K562 (cell line): ENCODE results near the gene ZNF644. TPM values are rescaled to one million over a fixed set of nuclear protein-coding genes. Genes with fewer than 3 reads are reported as not detected.

Experiments
- ATAC-seq: fragments of 200-7000 bp; cut with Tn5 transposase; 3 replicates; pipeline ENCODE4 v1.9.1; 2020; ENCODE audit warnings: moderate library complexity
- BruUV-seq: library from RNA; stranded (reverse); fragments of 400-500 nt; replicated peaks from 2 replicates; lab custom pipeline; 2021; lab: Mats Ljungman, UMichigan
- CTCF ChIA-PET: fragments of 300-600 bp; formaldehyde crosslinking; extraction: SDS; loops from one replicate; lab custom pipeline; 2021; ENCODE audit warnings: low intra/inter-chr PET ratio; lab: Yijun Ruan, JAX
- POLR2A ChIA-PET: fragments of 300-600, 350-650 bp; sonication (Branson Sonifier 250); formaldehyde crosslinking; extraction: SDS; loops from one replicate; lab custom pipeline; 2021; ENCODE audit warnings: antibody characterized with exemption, inconsistent platforms; lab: Yijun Ruan, JAX
- DNase-seq, 4 experiments: peaks; one replicate each; pipeline versions ENCODE4 v3.0.0 to v3.0.0-alpha.2; 2011 to 2018; ENCODE audit warnings: low spot score in 3 of 4, mixed read lengths in 3 of 4; ENCODE audit errors: extremely low read depth in 1 of 4
- FAIRE-seq: peaks from 2 replicates; lab custom pipeline; 2011; peaks lifted over from hg19 to GRCh38; lab: Jason Lieb, UNC
- H2AFZ ChIP-seq: 2 replicates; pipeline ENCODE4 v1.6.0; 2011; ENCODE audit warnings: low read depth, low read length, control low read depth, inconsistent platforms
- H3K27ac ChIP-seq: fragments of 200-600 bp; 3 replicates; pipeline ENCODE4 v1.8.0; 2011; ENCODE audit warnings: low read depth, mild to moderate bottlenecking, control low read depth, inconsistent platforms, low read length, moderate library complexity, mixed read lengths; ENCODE audit errors: extremely low read depth
- H3K27me3 ChIP-seq, 2 experiments: fragments of 300-600 bp in 1 of 2; 2 replicates in 1 of 2; 3 replicates in 1 of 2; pipeline versions ENCODE4 v1.6.0 to v1.8.0; 2011; ENCODE audit warnings: inconsistent platforms in 2 of 2, low read length in 2 of 2, mild to moderate bottlenecking in 1 of 2, mixed read lengths in 1 of 2, moderate library complexity in 1 of 2; ENCODE audit not compliant: control insufficient read depth in 2 of 2, insufficient read depth in 2 of 2
- H3K36me3 ChIP-seq: fragments of 300-600 bp; 3 replicates; pipeline ENCODE4 v1.8.0; 2011; ENCODE audit warnings: mild to moderate bottlenecking, low read length, inconsistent platforms; ENCODE audit not compliant: control insufficient read depth, insufficient read depth
- H3K4me1 ChIP-seq, 2 experiments: fragments of 200-600 bp in 1 of 2; replicated peaks in 1 of 2; 2 replicates in 1 of 2; 3 replicates in 1 of 2; pipeline versions ENCODE4 v1.5.1 to v1.8.0; 2011; ENCODE audit warnings: inconsistent platforms in 2 of 2, low read length in 2 of 2, mild to moderate bottlenecking in 1 of 2, mixed read lengths in 1 of 2, moderate library complexity in 1 of 2; ENCODE audit not compliant: control insufficient read depth in 2 of 2, insufficient read depth in 2 of 2
- H3K4me2 ChIP-seq: 2 replicates; pipeline ENCODE4 v1.6.1; 2011; ENCODE audit warnings: low read length, control low read depth, inconsistent platforms, mixed read lengths; ENCODE audit not compliant: insufficient read depth
- H3K4me3 ChIP-seq: fragments of 200-600 bp; sonication (generic), shearing (Covaris generic); 2 replicates; pipeline ENCODE4 v1.5.1; 2016; ENCODE audit warnings: control low read depth, inconsistent platforms
- H3K79me2 ChIP-seq: fragments of 200-600 bp; 3 replicates; pipeline ENCODE4 v1.8.0; 2011; ENCODE audit warnings: low read length, inconsistent platforms; ENCODE audit not compliant: control insufficient read depth, insufficient read depth
- H3K9ac ChIP-seq, 2 experiments: 2 replicates each; pipeline versions ENCODE4 v1.6.0 to v1.6.1; 2011; ENCODE audit warnings: low read depth in 2 of 2, low read length in 2 of 2, control low read depth in 1 of 2, inconsistent platforms in 1 of 2, mild to moderate bottlenecking in 1 of 2, mixed read lengths in 1 of 2; ENCODE audit not compliant: insufficient read depth in 1 of 2
- H3K9me1 ChIP-seq: one replicate; pipeline ENCODE4 v1.6.0; 2011; ENCODE audit warnings: inconsistent platforms, mild to moderate bottlenecking, low read length, moderate library complexity; ENCODE audit not compliant: control insufficient read depth, insufficient read depth
- H3K9me3 ChIP-seq: replicated peaks from 2 replicates; pipeline ENCODE4 v1.5.1; 2011; ENCODE audit warnings: low read depth, low read length, inconsistent platforms; ENCODE audit not compliant: control insufficient read depth, insufficient read depth
- H4K20me1 ChIP-seq: replicated peaks from 2 replicates; pipeline ENCODE4 v1.6.1; 2011; ENCODE audit warnings: low read length, inconsistent platforms, mixed read lengths; ENCODE audit not compliant: control insufficient read depth, insufficient read depth
- DMBX1 ChIP-seq: fragments of 250-450 bp; sonication (Bioruptor Pico); IDR thresholded peaks from 2 replicates; pipeline ENCODE4 v1.8.0; 2022; ENCODE audit warnings: inconsistent platforms, mild to moderate bottlenecking, moderate library complexity, borderline replicate concordance
- FOXP1 ChIP-seq: sonication (generic); formaldehyde crosslinking; IDR thresholded peaks from 2 replicates; pipeline ENCODE4 v1.8.0; 2022; ENCODE audit warnings: mild to moderate bottlenecking, missing genetic modification reagents
- MEF2D ChIP-seq: conservative IDR thresholded peaks from 2 replicates; pipeline ENCODE4 v1.6.1; 2016; ENCODE audit warnings: low read depth, missing genetic modification characterization, missing compliant biosample characterization
- PRPF4 ChIP-seq: fragments of 200-400 bp; formaldehyde crosslinking; IDR thresholded peaks from one replicate; pipeline ENCODE4 v1.6.1; 2017; ENCODE audit warnings: low read length, low read depth, mild to moderate bottlenecking; ENCODE audit not compliant: insufficient read depth, poor library complexity, severe bottlenecking
- SIN3B ChIP-seq: fragments of 450-650 bp; IDR thresholded peaks from 2 replicates; pipeline ENCODE4 v1.6.1; 2017; ENCODE audit warnings: low read depth, mild to moderate bottlenecking, moderate library complexity
- SPI1 ChIP-seq: IDR thresholded peaks from 2 replicates; pipeline ENCODE4 v1.6.1; 2011; ENCODE audit warnings: low read depth, low read length, control low read depth, borderline replicate concordance
- SREBF2 ChIP-seq: sonication (generic); formaldehyde crosslinking; IDR thresholded peaks from 2 replicates; pipeline ENCODE4 v1.4.0; 2020; ENCODE audit warnings: mild to moderate bottlenecking, missing genetic modification reagents
- WGBS: fragments of 100-300 bp; shearing (Covaris generic); methylation state at CpG from one replicate; pipeline ENCODE4 v1.1.6; 2016; ENCODE audit warnings: low coverage, mixed read lengths; ENCODE audit not compliant: insufficient coverage; ENCODE audit errors: missing lambda C conversion rate; 5-methylcytosine and 5-hydroxymethylcytosine counted together
- in situ Hi-C: fragments of 300-500 bp; cut with MboI; formaldehyde crosslinking; loops from 4 replicates; pipeline ENCODE4 v1.15.0; 2018; ENCODE audit warnings: inconsistent platforms, mixed read lengths
- intact Hi-C: fragments of 100-400 bp; cut with micrococcal nuclease; formaldehyde crosslinking; loops from 2 replicates; pipeline ENCODE4 v1.14.2; 2022
- polyA plus RNA-seq, 8 experiments: library from polyadenylated mRNA; depleted of rRNA in 4 of 8; stranded (reverse) in 5 of 8; unstranded in 3 of 8; fragments of >200 nt; fragmentation: Nextera tagmentation in 2 of 8; fragmentation: Illumina TruSeq in 1 of 8; extraction: Ambion mirVana in 2 of 8; extraction: Trizol in 1 of 8; gene quantifications; 2 replicates each; pipeline versions ENCODE4 v1.2.1 to v1.2.3, GENCODE V29; 2011 to 2014; ENCODE audit warnings: inconsistent platforms in 1 of 8, missing spikeins in 1 of 8
- total RNA-seq, 7 experiments: library from RNA; depleted of rRNA in 6 of 7; stranded (reverse); fragments of >200 nt in 6 of 7; fragmentation: Illumina TruSeq in 2 of 7; extraction: Trizol in 2 of 7; gene quantifications; 2 replicates each; pipeline versions ENCODE4 v1.2.1 to v1.2.3, GENCODE V29; 2011 to 2021; ENCODE audit warnings: low replicate concordance in 1 of 7
- TF ChIP-seq, protein P1 (sequence below): sonication (generic); formaldehyde crosslinking; IDR thresholded peaks from 2 replicates; pipeline ENCODE4 v1.8.0; 2023; ENCODE audit warnings: mild to moderate bottlenecking, missing genetic modification reagents
- TF ChIP-seq, protein P2 (sequence below): fragments of 450-650 bp; conservative IDR thresholded peaks from 2 replicates; pipeline ENCODE4 v1.6.1; 2016; ENCODE audit warnings: missing genetic modification characterization, low read depth, mild to moderate bottlenecking, control low read depth, missing compliant biosample characterization

Gene ZNF644
- total and polyA plus RNA-seq, 9 of the 15 experiments (the other 6 are each of a cell fraction or from before 2014, with no cell fraction given): 25.3 to 71.4 (median 39.6) TPM

GRCh38 chr1:90919900-90920299 lies 101.9 kb downstream of the ZNF644 start (continued):
- no peak for TF ChIP-seq PRPF4
- TF ChIP-seq SIN3B: no peak
- TF ChIP-seq, all 486 proteins: peak for 0

GRCh38 chr1:90919190-90919719 lies 102.6 kb downstream of the ZNF644 start:
- ATAC-seq: no peak
- Histone ChIP-seq H3K27me3 (no peaks in the 10 kb centered on the region), H3K9me1 (no peaks in the 10 kb centered on the region), H3K79me2 (peaks cover 68% of the 10 kb centered on the region), H4K20me1 (no peaks in the 10 kb centered on the region), H3K9ac (no peak overlapping the region), H3K4me2 (no peak overlapping the region), H2AFZ (no peak overlapping the region), H3K4me3 (no peak overlapping the region), H3K9me3 (no peaks in the 10 kb centered on the region), H3K4me1 (0 out of 5 replicates have a peak, but pooled peaks cover 3 to 10% of the 10 kb centered on the region in 2 experiments), H3K36me3 (peaks cover 18% of the 10 kb centered on the region; the same call in 1 of the 3 replicates), H3K27ac (no peak overlapping the region)
- in situ Hi-C loops: no loop called here
- ChIA-PET POLR2A (no interaction called here), CTCF (no interaction called here)
- 100% methylated on average over 1 of the region's 1 CpG for WGBS
- no peak for FAIRE-seq
- TF ChIP-seq DMBX1 (CRISPR knock-in tag) (no peak), SPI1 (no peak), FOXP1 (CRISPR knock-in tag) (no peak), SREBF2 (CRISPR knock-in tag) (no peak), MEF2D (tag) (no peak)
- TF ChIP-seq, protein P1, sequence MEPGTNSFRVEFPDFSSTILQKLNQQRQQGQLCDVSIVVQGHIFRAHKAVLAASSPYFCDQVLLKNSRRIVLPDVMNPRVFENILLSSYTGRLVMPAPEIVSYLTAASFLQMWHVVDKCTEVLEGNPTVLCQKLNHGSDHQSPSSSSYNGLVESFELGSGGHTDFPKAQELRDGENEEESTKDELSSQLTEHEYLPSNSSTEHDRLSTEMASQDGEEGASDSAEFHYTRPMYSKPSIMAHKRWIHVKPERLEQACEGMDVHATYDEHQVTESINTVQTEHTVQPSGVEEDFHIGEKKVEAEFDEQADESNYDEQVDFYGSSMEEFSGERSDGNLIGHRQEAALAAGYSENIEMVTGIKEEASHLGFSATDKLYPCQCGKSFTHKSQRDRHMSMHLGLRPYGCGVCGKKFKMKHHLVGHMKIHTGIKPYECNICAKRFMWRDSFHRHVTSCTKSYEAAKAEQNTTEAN (CRISPR knock-in tag): no peak
- TF ChIP-seq, protein P2, sequence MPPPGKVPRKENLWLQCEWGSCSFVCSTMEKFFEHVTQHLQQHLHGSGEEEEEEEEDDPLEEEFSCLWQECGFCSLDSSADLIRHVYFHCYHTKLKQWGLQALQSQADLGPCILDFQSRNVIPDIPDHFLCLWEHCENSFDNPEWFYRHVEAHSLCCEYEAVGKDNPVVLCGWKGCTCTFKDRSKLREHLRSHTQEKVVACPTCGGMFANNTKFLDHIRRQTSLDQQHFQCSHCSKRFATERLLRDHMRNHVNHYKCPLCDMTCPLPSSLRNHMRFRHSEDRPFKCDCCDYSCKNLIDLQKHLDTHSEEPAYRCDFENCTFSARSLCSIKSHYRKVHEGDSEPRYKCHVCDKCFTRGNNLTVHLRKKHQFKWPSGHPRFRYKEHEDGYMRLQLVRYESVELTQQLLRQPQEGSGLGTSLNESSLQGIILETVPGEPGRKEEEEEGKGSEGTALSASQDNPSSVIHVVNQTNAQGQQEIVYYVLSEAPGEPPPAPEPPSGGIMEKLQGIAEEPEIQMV (tag): no peak
- no peak for DNase-seq
- intact Hi-C loops: no loop called here
- BruUV-seq: no TSS peak
